ENCODE data around the gene TAS1R1. TPM values are rescaled to one million over a fixed set of nuclear protein-coding genes. Genes with fewer than 3 reads are reported as not detected.

Gene TAS1R1
- total RNA-seq, 2 donors from 2014 or later = 0.31 to 0.51 TPM

GRCh38 chr1:6592441-6592840 is 37.3 kb downstream of the TAS1R1 start:
- TF ChIP-seq CTCF (conservative IDR thresholded peaks at IDR 0.05) = no peak
- H3K4me3 Mint-ChIP-seq = no peak overlapping the region
- no peaks in the 10 kb centered on the region for H3K9me3 Mint-ChIP-seq
- no peaks in the 10 kb centered on the region for H3K9me3 ChIP-seq (ENCODE audit: control insufficient read depth, low read length)
- H3K36me3 ChIP-seq (ENCODE audit: control insufficient read depth, insufficient read depth, low read length) = peaks cover 69% of the 10 kb centered on the region
- H3K27ac ChIP-seq (ENCODE audit: low read depth, low read length) = no peak overlapping the region
- no peak for DNase-seq
- H3K27ac Mint-ChIP-seq = no peak overlapping the region
- H3K27me3 ChIP-seq (ENCODE audit: control insufficient read depth, insufficient read depth, low read length, poor library complexity, severe bottlenecking) = no peaks in the 10 kb centered on the region
- WGBS, 2 experiments (ENCODE audit: insufficient coverage in 1 of 2, insufficient read length in 1 of 2) = 66 to 94% methylated on average over 3 to 5 of the region's 5 CpGs
- H3K27me3 Mint-ChIP-seq (ENCODE audit: insufficient read depth) = no peaks in the 10 kb centered on the region
- H3K4me1 Mint-ChIP-seq = no peaks in the 10 kb centered on the region
- H3K4me1 ChIP-seq (ENCODE audit: control insufficient read depth, insufficient read depth, low read length) = no peaks in the 10 kb centered on the region
- no peak overlapping the region for H3K9ac ChIP-seq (ENCODE audit: extremely low read depth, low read length, poor library complexity, severe bottlenecking)
- H3K4me3 ChIP-seq (ENCODE audit: low read length) = no peak overlapping the region
- peaks cover 47% of the 10 kb centered on the region for H3K36me3 Mint-ChIP-seq (ENCODE audit: low read depth)

- no peaks in the 10 kb centered on the region for H3K27me3 Mint-ChIP-seq (ENCODE audit: insufficient read depth)
- no peaks in the 10 kb centered on the region for H3K4me1 ChIP-seq (ENCODE audit: control insufficient read depth, insufficient read depth, low read length)
- H3K4me1 Mint-ChIP-seq = no peaks in the 10 kb centered on the region
- DNase-seq = no peak
- no peak for TF ChIP-seq CTCF (conservative IDR thresholded peaks at IDR 0.05)
- 94 to 98% methylated on average over 38 of the region's 38 CpGs for WGBS, 2 experiments (ENCODE audit: insufficient coverage in 1 of 2, insufficient read length in 1 of 2)
- no peak overlapping the region for H3K9ac ChIP-seq (ENCODE audit: extremely low read depth, low read length, poor library complexity, severe bottlenecking)
- no peak overlapping the region for H3K4me3 ChIP-seq (ENCODE audit: low read length)
- peaks cover 49% of the 10 kb centered on the region for H3K36me3 Mint-ChIP-seq (ENCODE audit: low read depth)
- H3K27me3 ChIP-seq (ENCODE audit: control insufficient read depth, insufficient read depth, low read length, poor library complexity, severe bottlenecking) = no peaks in the 10 kb centered on the region
- no peak overlapping the region for H3K27ac Mint-ChIP-seq
- no peak overlapping the region for H3K27ac ChIP-seq (ENCODE audit: low read depth, low read length)
- H3K36me3 ChIP-seq (ENCODE audit: control insufficient read depth, insufficient read depth, low read length) = peaks cover 69% of the 10 kb centered on the region
- H3K9me3 Mint-ChIP-seq = no peaks in the 10 kb centered on the region
- no peak overlapping the region for H3K4me3 Mint-ChIP-seq
- no peaks in the 10 kb centered on the region for H3K9me3 ChIP-seq (ENCODE audit: control insufficient read depth, low read length)
Measured at GRCh38 chr1:6592865-6593593, 37.9 kb downstream of the TAS1R1 start.

- H3K27ac ChIP-seq (ENCODE audit: low read depth, low read length) = no peak overlapping the region
- no peak overlapping the region for H3K9ac ChIP-seq (ENCODE audit: extremely low read depth, low read length, poor library complexity, severe bottlenecking)
- no peak overlapping the region for H3K4me3 Mint-ChIP-seq
- H3K27ac Mint-ChIP-seq = no peak overlapping the region
- peaks cover 45% of the 10 kb centered on the region for H3K36me3 Mint-ChIP-seq (ENCODE audit: low read depth)
- TF ChIP-seq CTCF (conservative IDR thresholded peaks at IDR 0.05) = no peak
- H3K36me3 ChIP-seq (ENCODE audit: control insufficient read depth, insufficient read depth, low read length) = peaks cover 65% of the 10 kb centered on the region
- H3K27me3 ChIP-seq (ENCODE audit: control insufficient read depth, insufficient read depth, low read length, poor library complexity, severe bottlenecking) = no peaks in the 10 kb centered on the region
- no peaks in the 10 kb centered on the region for H3K4me1 ChIP-seq (ENCODE audit: control insufficient read depth, insufficient read depth, low read length)
- H3K9me3 Mint-ChIP-seq = no peaks in the 10 kb centered on the region
- 94 to 98% methylated on average over 14 to 15 of the region's 15 CpGs for WGBS, 2 experiments (ENCODE audit: insufficient coverage in 1 of 2, insufficient read length in 1 of 2)
- no peaks in the 10 kb centered on the region for H3K9me3 ChIP-seq (ENCODE audit: control insufficient read depth, low read length)
- H3K4me3 ChIP-seq (ENCODE audit: low read length) = no peak overlapping the region
- no peaks in the 10 kb centered on the region for H3K4me1 Mint-ChIP-seq
- DNase-seq = no peak
- H3K27me3 Mint-ChIP-seq (ENCODE audit: insufficient read depth) = no peaks in the 10 kb centered on the region
Measured at GRCh38 chr1:6593810-6594209, 38.7 kb downstream of the TAS1R1 start.

Measured in endodermal cell (in vitro differentiated cells).